Amniotic stem cell (primary cell): ENCODE data around the gene CNTN1.

Experiments used
- DNase-seq: peaks from one replicate; lab custom pipeline; 2025; lab: John Stamatoyannopoulos, UW

The CNTN1 gene

DNA sequence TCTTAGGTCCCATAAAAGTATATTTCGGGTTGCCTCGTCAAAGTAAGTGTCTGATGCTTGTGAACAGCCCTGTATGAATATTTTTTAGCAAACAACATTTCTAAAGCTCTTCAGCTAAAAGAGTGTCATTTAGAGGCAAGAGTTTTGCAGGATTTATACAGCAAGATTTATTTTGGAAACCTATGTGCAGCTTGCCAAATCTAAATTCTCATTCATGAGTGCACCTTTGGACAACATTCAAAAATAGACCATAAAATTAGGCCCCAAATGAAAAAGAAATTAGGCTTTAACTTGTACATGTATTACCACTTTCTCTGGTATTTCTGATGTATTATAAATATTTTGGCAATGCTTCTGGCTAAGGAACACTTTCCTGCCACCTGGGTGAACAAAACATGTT is 271.5 kb downstream of the CNTN1 start:
- no peak for DNase-seq

DNA sequence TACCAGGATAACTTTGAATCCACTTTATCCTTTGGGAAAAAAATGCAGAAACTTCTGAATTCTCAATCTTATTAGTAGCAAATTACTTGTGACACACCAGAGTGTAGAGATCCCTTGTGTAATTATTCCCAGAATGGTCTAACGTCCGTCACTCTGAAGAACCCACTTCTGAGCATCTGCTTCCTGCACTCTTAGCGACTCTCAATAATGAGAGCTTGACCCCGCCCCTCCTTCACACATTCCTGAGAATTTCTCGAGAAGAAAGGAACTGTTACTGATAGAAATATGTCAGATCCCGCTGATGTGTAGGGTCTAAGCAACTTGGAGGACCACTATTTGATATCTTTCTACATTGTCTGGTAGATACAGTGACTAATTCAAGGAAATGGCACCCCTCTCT is 277.6 kb downstream of the CNTN1 start:
- DNase-seq: no peak

DNA sequence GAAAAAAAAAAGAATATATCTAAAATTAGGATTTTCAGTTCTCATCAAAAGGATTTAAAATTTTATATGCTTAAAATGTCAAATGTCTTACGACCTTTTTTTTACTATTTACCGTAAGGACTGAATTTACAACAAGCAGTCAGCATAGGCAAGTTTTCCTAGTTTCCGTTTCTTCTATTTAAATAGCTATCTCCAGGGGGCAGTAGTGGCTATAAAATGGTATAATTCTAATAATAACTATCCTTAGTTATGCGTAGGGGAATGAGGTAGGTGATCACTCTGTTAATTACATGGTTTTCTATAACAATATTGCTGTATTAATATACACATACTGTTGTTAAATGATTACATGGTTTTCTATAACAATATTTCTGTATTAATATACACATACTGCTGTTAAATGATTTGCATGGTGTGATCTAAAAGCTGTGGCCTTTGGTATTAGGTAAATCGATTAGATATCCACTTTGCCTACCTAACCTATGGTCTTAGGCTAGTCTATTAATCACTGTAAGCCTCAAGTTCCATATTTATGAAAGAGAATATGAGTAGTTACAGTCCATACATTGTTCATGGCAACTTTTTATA is 278.2 kb downstream of the CNTN1 start:
- DNase-seq: no peak

- DNase-seq: no peak
These were observed 279.7 kb downstream of the CNTN1 start for GRCh38 chr12:40971911-40972310.

DNA sequence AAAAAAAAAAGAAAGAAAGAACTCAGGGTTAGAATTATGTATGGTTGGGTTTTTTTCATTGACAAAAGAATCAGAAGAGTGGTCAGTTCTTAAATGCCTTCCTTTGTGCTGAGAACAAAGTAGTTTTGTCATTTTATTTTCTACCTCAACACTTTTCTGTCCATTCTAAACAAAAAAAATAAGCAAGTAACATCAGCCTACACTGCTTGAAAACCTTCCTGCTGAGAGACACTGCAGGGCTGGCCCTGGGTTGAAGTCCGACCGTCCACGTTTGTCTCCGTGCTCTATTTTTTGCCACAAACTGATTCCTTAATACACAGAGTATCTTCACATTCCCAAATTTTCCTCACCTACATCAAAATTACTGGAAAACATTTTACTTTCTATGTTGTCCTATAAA is 284.3 kb downstream of the CNTN1 start:
- DNase-seq: no peak

DNA sequence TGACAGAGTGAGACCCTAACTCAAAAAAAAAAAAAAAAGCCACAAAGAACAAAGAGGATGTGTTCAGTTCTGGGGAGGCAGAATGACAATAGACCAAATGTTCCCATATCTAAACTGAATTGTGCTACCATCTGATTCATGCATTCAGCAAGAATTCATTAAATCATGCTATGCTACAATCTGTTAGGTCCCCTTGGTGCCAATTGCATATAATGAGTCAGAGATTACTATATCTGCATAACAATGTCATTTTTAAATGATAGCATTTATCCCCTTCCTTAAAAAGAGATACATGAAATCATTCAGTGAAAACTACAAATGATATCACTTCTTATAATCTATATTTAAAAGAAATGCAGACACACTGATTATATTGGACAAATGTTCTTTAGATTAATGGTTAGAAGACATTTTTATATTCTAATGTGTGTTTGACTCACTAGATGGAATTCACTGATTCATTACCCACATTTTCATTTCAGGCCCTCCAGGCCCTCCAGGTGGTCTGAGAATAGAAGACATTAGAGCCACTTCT is 288.3 kb downstream of the CNTN1 start:
- DNase-seq: no peak

DNA sequence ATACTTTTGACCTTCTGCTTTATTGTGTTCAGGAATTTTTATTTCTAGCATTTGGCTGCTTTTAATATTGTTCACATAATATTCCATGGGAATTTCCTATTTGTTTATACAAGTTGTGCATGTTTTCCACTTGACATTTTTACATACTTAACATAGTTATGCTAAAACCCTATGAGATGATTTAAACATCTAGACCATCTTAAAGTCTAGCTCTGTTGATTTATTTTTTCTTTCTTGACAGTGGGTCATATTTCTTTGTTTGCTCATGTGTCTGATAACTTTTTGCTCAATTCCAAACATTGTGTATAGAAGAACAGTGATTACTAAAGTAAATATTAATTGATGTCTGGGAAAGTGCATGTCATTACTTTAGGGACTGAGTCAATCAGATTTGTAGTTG is 293.8 kb downstream of the CNTN1 start:
- no peak for DNase-seq

DNA sequence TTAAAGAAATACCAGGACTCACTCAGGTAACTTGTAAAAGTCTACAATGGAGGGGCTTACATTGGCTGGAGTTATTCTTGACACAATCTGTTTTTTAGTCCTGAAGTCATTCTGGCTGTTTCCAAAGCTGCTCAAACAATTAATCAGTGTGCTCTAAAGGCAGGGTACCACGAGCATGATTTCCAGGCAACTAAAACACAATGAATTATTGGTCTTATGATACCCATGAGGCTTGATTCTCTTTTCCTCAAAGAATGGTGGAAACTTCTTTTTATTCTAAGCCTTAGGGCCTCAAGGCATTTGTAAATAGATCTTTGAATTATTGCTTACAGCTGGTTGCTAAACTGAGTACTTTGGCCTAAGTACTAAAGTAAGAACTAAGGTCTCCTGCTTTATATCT is 296.1 kb downstream of the CNTN1 start:
- no peak for DNase-seq

DNA sequence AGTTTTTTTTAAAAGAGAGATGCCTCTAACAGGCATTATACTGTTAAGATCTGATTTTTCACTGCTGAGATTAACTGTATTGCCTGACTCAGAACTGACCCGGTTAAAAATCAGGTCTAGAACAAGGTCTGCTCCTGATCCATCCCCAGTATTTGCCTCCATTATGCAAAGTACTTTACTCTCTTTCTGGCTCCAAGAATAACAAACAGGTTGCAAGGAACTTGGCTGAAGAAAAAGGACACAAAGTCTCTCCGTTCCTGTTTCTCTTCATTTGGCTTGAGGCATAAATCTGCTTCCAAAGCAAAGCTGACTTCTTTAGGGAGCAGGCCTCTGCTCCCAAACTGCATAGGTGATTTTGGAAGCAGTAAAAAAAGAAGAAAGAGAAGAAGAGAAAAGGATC is 296.6 kb downstream of the CNTN1 start:
- no peak for DNase-seq

GRCh38 chr12:40989785-40990184 is 297.5 kb downstream of the CNTN1 start:
- no peak for DNase-seq

DNA sequence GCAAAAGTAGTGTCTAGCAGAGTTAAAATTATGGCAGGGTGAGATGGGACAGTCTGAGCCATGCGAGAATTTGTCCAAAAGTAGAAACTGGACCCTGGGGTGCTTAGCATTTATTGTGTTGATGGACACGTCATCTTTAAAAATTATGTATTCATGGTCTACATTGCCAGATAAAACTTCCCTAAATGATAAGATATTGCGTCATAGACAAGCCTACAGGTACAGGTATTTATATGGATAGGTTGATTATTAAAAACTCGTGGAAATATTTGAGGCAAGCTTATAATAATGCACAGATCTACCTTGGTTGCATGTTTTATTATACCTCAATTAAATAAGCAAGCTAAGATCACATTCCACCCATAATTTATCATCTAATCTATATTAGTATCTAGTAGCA is 299.9 kb downstream of the CNTN1 start:
- no peak for DNase-seq

GRCh38 chr12:40992674-40993073 is 300.4 kb downstream of the CNTN1 start:
- no peak for DNase-seq

- no peak for DNase-seq
These were observed 300.9 kb downstream of the CNTN1 start for GRCh38 chr12:40993158-40993557.

DNA sequence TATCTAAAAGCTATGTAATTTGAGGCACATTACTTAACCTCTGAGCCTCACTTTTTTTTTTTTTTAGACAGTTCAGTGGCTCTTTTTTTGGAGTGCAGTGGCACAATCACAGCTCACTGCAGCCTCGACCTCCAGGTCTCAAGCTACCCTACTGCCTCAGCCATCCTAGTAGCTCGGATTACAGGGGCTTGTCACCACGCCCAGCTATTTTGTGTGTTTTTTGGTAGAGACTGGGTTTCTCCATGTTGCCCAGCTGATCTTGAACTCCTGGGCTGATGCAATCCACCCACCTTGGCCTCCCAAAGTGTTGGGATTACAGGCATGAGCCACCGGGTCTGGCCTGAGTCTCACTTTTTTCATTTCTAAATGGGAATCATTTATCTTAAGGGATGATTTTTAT is 303.9 kb downstream of the CNTN1 start:
- DNase-seq: no peak

GRCh38 chr12:40999210-40999609 is 307.0 kb downstream of the CNTN1 start:
- DNase-seq: no peak

- no peak for DNase-seq
These were observed 316.2 kb downstream of the CNTN1 start for GRCh38 chr12:41008472-41008871.

DNA sequence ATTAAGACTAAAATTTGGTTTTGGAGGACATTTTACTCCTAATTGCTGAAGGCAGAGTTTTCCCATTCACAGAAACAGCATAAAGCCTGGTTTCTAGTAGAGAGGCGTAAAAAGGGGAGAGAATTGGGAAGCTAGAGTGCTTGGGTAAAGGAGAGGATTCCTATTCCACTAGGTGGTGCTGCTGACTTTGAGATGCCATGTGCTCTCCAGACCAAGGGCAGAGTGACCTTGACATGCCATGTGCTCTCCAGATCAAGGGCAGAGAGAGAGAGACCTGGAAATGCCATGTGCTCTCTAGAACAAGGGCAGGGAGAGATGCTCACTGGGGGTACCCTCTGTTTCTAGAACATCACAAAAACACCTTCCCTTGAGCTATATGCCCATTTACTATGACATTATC is 319.7 kb downstream of the CNTN1 start:
- no peak for DNase-seq

- DNase-seq: no peak
These were observed 321.8 kb downstream of the CNTN1 start for GRCh38 chr12:41013881-41014642.

DNA sequence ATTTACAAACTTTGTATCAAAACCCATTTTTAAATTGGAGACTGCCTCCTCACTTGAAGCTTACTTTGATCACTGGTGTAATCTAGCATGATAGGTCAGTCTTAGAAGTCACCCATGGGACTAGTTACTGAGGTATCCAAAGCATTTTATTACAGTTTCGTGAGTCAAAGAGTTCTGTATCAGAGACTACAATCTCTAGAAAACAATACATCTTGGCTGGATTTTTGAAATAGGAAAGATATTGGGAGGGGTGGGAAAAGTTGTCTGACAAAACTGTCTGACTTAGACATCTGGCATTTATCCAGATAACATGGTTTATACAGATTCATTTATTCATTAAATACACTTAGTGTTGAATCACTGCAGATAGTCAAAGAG is 322.4 kb downstream of the CNTN1 start:
- DNase-seq: no peak

- no peak for DNase-seq
These were observed 325.8 kb downstream of the CNTN1 start for GRCh38 chr12:41018010-41018409.

DNA sequence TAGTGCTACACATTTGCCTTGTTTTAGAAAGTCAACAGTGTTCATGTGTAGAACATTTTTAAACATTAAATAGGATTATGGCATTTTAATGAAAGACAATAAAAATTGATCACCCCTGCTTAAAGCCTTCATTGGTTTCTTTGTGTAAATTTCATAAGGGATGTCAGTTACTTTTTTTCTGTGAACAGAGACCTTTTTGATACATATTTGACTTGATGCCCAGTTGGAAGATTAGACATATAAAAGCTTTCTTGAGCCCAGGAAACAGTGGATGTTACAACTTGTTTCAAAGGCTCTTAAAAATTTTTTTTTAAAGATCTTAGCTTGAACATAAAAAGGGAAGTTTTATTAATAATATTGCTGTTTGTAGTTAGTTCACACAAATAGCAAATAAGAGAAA is 327.2 kb downstream of the CNTN1 start:
- DNase-seq: no peak

GRCh38 chr12:41023836-41024235 is 331.6 kb downstream of the CNTN1 start:
- no peak for DNase-seq

- DNase-seq: no peak
These were observed 333.9 kb downstream of the CNTN1 start for GRCh38 chr12:41026151-41026550.

DNA sequence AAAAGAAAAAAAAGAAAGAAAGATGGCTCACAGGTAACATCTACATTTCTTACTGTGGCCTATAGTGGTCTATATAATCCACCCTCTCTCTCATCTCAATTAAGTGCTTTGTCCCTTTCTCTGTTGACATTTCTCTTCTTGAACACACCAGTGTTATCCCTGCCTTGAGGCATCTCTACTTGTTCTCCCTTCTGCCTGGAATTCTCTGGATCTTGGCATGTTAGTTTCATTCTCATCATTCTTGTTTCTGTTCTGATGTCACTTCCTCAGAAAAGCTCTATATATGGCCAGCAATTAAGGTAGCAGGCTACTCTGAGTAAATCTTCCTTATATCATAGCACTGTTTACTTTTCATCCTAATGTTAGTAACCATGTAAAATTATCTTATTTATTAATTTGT is 340.1 kb downstream of the CNTN1 start:
- no peak for DNase-seq
